LHCN-M2 (cell line): ENCODE data around the gene PLCD3. TPM values are rescaled to one million over a fixed set of nuclear protein-coding genes. Genes with fewer than 3 reads are reported as not detected.

Source experiments
- DNase-seq: peaks from one replicate; pipeline ENCODE4 v3.0.0-alpha.2; 2012; ENCODE audit warnings: low read depth
- total RNA-seq: library from RNA; depleted of rRNA; stranded (reverse); fragments of >200 nt; gene quantifications from 2 replicates; pipeline ENCODE4 v1.2.3, GENCODE V29; 2014

Gene PLCD3
- total RNA-seq, 1 experiment from 2014 or later = 146 TPM

DNA sequence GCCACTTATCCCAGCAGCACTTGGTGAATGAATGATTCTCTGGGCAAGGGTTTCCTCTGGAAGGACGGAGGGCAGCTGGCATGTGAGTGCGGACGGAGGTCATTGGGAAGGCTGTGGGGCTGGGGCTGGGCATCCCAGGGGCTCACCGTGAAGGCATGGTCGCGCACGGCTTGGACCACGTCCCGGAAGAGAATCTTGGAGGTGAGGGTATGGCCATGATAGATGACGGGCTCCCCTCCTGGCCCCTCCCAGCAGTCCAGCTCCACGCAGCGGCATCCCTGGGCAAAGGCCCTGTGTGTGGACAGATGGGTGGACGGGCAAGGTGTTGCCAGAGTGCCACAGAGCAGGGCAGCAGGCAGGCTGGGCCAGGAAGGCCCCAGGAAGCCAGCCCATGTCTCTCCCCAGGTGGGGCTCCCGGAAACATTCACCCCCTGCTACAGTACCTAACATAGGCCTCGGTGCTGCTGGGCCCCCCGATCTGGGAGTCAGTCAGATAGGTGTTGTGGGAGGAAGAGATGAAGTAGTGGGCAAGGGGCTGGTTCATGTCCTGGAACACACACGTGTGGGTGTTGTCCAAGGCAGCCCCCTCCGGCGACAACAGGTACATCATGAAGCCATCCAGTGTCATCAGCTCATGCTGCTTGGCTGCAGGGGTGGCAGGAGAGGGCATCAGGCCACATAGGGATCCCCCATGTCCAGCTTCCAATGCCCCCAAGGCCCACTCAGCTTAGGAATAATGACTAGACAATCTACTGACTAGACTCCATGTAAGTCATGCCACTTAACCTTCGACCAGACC is 14.3 kb downstream of the PLCD3 start:
- no peak for DNase-seq

DNA sequence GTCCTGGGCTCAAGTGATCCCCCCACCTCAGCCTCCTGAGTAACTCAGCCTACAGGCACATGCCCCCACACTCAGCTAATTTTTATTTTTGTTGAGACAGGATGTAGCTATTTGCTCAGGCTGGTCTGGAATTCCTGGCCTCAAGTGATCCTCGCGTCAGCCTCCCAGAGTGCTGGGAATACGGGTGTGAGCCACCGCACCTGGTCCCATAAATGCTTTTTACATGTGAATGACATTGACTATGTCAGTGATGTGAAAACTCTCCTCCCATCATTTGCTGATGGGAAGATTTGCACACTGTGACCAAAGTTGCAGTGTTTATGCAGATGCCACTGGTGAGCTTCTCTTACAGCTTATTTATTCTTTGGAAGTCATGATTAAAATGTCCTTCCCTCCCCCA is 15.0 kb downstream of the PLCD3 start:
- DNase-seq = no peak

DNA sequence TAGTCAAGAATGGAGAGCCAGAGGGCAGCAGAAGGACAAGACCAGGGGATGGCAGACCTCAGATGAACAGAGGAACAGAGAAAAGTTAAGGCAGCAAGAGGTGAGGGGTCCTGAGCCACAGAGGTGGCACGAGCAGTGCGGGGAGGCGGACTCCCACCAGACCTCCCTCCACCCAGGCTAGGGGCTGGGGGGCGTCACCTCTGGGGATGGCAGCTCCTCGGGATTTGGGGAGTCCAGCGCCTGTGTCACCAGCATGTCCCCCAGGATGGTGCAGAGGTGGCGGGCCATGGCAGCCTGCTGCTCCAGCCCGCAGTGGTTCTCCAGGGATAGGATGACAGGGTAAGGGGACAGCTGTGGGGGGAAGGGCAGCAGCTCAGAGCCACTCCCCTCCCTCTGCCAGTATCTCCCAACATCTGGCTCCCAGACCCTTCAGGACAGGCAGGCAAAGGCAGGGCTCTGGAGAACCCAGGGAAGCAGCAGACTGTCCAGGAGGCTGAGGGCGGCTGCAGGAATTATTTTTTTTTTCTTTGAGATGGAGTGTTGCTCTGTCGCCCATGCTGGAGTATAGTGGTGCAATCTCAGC is 15.8 kb downstream of the PLCD3 start:
- DNase-seq = no peak

DNA sequence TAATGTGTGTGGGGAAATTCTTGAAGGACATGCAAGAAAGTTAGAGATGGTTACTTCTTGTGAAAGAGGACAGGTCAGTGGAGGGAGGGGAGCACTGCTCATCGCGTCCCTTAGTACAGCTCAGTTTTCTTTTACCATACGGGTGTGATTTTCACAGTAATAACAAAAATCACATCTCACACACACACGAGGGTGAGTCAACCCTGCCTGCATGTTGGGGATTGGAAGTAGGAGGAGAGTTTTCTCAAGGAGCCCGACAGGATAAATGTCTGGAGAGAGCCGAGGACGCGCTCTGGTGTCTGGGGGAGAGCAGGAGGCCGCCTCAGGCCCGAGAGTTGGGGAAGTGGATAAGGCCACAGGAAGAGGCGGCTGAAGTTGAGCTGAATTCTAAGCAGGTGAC is 16.4 kb downstream of the PLCD3 start:
- no peak for DNase-seq

DNA sequence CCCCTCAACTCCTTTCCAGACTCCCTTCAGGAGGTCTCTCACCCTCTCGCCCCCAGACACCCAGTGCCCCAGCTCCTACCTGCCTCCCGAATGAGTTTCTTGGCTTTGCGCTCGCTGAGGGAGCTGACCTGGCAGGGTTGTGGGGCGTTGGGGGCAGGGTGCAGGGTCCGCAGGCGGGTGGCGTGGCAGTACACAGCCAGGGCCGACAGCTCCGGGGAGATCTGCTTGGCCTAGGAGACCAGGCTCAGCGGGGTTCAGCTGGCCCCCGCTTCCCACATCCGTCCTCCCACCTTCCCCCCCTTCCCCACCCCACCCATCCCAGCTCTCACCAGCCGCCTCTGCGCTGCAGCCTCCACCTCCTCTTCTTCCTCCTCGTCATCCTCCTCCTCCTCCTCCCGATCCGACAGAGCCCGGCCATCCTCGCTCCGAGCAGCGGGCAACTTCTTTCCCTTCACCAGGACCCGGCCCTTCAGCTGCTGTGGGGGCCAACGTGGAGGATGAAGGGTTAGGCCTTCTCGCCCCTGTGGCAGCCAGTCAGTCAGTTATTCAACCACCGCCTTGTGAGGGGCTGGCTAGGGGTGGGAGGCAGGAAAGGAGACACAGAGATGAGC is 17.2 kb downstream of the PLCD3 start:
- DNase-seq = no peak

DNA sequence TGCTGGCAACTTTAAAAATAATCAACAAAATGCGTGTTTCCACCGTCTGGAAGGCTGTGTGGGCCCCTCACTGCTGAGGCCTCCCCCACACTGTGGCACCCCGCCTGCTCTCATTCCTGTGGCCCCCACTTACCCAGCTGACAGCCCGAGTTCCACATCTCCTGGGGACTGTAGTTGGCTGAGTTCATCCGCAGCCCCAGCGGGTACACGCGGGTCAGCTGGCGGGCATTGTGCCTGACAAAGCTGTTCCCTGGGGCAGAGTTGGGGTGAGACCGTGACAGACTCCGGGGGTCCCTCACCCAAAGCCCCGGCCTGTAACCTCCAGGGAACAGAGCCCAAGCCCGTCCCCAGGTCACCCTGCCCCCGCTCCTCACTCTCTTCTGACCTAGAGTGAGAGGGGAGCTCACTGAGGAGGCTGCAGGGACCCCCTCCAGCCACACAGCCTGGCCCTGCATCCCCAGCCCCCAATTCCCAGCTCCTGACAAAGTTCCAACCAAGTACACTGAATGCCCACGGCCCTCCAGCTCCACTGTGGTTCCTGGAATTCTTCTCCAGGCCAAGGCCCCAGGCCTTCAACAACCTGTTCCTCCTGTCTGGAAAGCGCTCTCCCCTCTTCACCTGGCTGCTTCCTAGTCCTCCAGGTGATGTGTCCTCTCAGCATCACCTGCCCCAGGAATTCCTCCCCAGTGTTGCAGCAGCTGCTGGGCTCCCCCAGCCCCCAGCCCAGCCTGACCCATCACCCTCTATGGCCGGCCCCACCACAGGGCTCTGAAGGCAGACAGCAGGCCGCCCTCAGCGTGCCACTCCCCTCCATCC is 18.0 kb downstream of the PLCD3 start:
- DNase-seq = no peak

DNA sequence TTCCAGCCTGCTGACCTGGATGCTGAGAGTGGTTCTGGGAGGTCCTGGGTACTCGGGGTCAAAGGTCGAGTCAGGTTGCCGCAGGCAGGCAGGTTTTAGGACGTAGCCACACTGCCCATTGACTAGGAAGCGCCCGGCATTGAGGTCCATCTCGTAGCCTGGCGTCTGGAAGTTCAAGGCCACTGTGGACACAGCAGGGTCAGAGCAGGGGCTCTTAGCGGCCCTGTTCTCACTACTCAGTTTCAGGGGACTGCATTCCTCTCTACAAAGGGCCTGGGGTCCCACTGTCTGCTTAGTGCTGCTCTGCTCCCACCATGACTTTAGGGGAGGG is 18.9 kb downstream of the PLCD3 start:
- no peak for DNase-seq

DNA sequence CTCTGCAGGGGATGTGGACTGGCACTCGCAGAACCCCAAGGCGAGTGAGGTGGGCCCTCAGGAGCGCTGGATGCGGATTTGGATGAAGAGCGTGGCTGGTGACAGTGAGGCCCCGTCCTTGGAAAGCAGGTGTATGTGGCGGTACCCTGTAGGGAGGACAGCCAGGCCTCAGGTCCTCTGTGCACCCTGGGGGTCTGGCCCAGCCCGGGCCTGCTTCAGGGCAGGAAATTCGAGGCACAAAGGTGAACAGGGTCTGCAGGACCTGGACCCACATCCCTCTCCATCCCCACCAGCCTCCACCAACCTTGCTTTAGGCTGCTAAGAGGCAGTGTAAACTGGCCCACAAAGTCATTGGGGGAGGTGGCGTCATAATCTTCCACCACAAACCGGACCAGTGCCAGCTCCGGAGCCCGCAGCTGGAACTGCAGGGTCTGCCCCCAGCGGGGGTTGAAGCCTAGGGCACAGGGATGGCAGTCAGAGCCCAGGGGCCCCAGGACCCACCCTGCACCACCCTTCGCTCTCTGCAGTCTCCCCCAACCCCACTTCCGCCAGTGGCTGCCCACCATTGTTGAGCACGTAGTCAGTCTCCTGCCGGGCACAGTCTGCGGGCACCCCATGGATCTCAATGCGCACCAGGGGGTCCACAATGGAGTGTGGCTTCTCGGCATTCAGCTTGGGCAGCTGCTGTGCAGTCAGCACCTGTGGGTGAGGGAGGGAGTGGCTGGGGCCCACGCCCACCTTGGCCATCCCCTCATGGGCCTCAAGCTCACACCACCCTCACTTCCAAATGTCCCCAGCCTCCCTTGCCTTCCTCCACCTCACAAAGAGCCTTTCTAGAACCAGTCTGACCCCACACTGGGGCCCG is 19.5 kb downstream of the PLCD3 start:
- DNase-seq = no peak

DNA sequence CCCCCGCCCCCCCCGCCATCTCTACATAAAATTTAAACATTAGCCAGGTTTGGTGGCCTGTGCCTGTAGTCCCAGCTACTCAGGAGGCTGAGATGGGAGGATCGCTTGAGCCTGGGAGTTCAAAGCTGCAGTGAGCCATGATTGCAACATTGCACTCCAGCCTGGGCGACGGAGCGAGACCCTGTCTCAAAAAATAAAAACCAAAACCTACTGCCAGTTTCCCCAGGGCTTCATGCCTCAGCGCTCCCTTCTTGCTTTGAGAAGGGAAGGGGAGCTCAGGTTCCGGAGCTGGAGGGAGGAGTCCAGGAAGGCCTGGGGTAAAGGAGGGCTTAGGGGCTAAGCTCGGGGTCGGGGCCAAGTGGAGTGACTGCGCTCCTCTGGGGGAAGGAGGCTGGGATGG is 20.5 kb downstream of the PLCD3 start:
- no peak for DNase-seq

DNA sequence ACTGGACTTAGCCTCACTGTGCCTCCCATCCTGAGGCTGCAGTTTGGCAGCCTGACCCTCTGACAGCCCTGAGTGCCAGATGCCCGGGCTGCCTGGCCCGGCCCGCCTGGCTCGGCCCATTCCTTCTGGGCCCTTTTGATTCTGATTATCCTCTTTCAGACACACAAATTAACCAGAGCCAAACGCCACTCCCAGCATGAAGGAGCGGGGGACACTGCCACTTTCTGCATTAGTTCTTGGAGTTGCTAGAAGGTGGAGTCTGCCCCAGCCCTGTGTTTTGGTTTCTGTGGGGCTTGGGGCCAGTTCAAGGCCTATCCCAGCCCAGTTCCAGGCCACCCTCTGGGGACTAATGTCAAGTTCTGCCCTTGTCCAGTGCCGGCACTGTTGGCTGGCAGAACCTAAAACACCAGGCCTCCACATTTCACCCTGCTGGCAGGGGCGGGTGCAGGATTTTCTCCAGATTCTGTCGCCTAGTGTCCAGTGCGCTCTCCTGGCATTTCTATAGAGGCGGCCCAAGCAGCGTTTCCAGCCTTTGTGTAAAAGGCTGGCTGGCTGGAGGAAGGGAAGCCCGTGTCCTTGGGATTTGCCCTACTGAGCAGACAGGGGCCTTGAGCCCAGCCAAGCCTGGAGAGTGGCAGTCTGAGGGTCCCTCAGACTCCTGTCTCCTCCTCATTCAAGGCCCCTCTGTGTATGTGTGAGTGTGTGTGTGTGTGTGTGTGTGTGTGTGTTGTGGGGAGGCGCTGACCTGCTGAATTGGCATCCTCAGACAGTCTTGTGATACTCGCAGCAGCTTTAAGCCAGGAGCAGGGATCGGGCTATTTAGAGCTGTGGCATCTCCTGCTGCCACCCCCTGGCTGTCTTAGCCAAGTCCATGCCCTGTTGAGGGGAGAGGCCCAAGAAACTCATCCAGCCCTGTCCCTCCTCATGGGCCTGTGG is 21.4 kb downstream of the PLCD3 start:
- peak; percentile 24 for DNase-seq

DNA sequence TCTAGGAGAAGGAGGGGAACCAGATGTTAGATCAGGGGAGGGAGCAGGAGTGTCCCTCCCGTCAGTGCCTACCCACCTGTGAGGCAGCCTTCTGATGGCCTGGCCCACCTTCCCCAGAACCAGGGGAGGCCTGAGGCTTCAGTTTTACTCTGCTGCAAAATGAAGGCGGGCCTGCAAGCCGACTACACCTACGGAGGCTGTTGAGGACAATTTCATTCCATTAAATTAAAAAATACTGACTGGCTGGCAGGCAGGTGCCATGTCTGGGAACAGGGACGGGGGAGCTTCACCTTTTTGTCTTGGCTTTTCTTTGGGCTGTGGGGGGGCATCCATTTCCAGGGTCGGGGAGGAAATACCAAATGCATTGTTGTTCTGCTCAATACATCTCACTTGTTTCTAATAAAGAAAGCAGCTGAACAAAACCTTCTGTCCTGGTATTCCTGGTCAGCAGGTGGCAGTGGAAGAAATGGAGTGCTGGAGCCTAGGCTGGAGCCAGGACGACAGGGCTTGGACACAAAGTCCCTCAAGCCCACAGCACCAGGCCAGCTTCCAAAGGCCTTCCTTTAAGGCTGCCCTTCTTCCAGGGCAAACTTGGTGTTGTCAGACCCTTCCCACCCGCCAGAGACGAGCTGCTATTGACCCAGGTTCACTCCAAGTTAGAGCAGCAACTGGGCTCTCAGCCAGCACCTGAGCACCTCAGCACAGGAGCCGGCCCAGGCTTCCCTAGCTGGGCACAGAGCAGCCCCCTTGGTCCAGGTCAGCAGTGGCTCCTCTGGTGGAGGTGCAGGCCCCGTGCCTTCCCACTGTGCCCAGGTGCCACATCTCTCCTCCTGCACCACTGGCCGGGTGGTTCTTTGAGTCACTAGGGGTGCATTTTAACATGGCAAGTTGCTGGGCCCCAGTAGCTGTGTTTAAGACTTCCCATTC is 23.5 kb downstream of the PLCD3 start:
- no peak for DNase-seq

DNA sequence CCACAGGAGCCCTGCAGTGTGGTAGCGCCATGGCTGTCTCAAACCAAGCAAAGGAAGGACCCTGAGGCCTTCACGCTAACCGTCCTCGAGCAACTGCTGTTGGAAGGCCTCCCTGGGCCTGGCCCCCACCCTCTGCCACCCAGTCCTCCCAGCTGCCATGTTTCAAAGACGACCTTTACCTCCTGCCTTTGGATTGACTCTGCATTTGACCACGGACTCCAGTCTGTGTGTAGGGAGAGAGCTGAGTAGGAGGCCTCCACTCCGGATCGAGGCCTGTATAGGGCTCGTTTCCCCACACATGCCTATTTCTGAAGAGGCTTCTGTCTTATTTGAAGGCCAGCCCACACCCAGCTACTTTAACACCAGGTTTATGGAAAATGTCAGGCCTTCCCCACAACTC is 24.3 kb downstream of the PLCD3 start:
- no peak for DNase-seq

DNA sequence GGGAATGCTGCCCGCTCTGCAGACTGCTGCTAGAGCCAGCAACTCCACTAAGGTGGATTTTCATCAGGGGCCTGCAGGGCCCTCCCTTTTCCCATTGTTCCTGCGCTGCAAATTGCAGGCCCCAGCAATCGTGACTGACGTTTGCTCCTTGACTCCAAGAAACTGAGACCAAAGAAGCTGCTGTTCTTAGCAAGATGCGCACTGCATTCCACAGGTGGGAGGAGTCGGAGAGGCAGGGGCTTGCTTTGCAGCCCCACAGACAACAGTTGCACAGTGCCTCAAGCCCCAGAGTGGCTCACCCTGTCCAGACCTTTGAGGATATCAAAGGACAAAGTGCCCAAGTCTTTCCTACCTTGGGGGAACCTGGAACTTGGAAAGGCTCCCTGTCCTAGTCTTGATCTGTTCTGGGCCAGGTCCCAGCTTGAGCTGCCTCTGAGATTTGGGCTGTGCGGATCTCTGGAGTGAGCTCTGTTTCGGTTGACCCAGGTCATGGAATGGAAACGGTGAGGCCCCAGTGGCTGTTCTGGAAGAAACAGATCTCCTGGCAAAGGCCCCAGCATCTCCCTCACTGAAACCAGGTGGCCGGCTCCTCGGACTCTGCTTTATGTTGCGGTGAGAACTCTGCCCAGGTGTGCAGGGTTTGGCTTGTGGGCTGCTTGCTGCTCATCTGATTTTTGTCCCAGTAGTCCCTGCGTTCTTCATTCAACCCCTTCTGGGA is 24.9 kb downstream of the PLCD3 start:
- DNase-seq = no peak

DNA sequence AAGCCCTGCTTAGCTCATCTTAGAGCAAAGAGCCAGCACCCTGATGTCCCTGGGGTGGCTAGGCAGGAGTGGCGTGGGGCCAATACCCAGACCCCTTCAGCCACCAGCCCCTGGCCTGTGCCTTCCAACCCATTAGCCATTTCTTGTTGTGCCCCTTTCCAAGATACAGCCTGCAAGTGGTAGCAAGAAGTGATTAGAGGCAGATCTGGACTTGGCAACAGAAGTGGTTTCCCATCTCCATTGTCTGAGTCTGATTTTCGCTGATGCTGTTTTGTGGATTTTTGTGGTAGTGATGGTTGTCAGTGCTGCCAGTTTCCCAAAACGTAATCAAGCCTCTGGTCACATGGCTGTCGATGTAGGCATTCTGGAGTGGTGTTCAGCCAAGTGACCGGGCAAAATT is 25.7 kb downstream of the PLCD3 start:
- DNase-seq = no peak

DNA sequence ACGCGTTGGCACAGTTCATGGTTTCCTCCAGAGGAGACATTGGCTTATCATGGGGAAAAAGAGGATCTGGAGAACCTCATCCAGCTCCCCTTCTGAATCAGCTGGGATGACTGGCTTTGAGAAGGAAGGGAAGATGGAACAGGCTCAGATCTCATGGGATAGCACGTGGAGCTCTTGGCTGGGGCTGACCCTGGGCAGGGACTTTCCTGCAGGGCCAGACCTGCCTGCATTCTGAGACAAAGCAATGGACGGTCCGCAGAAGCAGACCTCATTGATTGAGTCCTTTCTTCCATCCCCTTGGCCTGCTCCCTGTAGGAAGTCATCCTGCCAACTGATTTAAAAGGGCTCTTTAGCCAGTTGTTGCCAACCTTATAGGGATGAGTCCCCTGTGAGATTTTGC is 26.2 kb downstream of the PLCD3 start:
- no peak for DNase-seq

DNA sequence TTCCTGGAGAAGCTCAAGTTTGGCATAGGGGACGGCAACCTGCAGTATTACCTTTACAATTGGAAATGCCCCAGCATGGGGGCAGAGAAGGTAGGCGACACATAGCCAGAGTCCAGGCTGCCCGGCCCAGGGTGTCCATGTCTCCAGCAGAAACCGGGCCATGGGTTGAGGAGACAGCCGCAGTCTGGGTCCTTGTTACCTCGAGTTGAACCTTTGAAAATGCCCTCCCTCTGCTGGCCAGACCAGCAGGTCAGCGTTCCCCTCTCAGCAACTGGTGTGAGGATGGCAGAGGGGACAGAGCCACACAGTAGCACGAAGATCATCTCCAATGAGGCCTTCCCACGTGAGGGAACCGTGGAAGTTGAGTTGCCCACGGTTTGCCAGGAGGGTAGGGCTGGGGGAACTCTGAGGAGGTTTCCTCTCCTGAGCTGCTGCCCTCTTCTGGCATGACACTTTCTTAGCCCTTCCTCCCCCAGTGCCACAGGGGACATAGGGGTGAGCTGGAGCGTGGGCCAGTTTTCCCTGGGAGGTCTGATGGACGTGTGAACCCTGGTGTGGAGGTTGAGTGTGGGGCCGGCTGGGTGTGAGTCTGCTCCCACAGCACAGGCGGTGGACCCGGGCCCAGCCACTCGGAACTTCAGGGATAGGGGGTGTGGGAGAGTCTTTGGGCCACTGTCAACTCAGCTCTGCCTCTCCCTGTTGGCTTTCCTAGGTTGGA is 27.2 kb downstream of the PLCD3 start:
- no peak for DNase-seq

DNA sequence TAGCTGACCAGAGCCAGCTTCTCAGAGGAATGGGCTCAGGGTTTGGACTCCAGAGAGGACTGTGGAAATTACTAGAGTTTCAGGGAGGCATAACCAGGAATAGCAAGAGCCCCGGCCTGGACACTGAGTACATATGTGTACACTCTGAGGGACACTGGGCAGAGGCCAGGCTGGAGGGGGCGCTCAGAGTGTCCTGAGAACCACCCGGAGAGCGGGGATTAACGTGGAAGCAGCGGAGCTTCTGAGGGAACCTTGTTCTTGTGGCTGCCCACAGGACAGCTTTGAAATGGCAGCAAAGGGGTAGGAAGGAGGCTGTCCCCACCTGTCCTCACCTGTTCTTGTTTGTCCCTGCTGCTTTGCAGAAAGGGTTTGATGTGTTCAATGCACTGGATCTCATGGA is 27.8 kb downstream of the PLCD3 start:
- DNase-seq = no peak

DNA sequence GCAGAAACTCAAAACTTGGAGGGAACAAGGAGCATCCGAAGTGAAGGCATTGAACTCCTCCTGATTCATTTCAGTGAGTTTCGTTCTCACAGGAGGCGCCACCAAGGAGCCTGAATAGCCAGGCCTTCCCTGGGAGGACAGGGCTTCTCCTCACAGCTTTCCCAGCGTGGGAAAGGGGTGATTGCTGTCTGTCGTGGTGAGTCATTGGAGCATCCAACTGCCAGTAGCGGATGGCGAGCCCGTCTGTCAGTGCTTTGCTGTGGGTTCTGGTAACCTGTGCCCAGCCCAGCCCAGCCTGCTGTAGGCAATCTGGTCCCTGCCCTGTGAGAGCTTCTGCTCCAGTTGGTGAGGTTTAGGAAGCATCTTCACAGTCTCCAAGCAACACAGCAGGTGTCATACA is 28.3 kb downstream of the PLCD3 start:
- DNase-seq = peak; percentile 30
